GM12878 (cell line): ENCODE results near the gene TRPM3. TPM values are rescaled to one million over a fixed set of nuclear protein-coding genes. Genes with fewer than 3 reads are reported as not detected.

Source experiments
- JUND ChIP-seq: IDR thresholded peaks from 2 replicates; pipeline ENCODE4 v1.6.1; 2012; ENCODE audit warnings: low read depth, mild to moderate bottlenecking, low read length, improper control_type of control experiment, moderate library complexity
- KLF5 ChIP-seq: fragments of 450-650 bp; IDR thresholded peaks from 2 replicates; pipeline ENCODE4 v1.6.1; 2014; ENCODE audit warnings: mild to moderate bottlenecking; ENCODE audit not compliant: partially characterized antibody
- MEF2B ChIP-seq: fragments of 450-650 bp; IDR thresholded peaks from 2 replicates; pipeline ENCODE4 v1.6.1; 2018; ENCODE audit warnings: mild to moderate bottlenecking, moderate library complexity; ENCODE audit not compliant: partially characterized antibody, poor library complexity, severe bottlenecking
- NFIC ChIP-seq: IDR thresholded peaks from 2 replicates; pipeline ENCODE4 v1.6.1; 2012; ENCODE audit warnings: low read depth, mild to moderate bottlenecking, inconsistent platforms, low read length, moderate library complexity
- POLR2A ChIP-seq: IDR thresholded peaks from 2 replicates; pipeline ENCODE4 v1.6.1; 2011; ENCODE audit warnings: low read depth, mild to moderate bottlenecking, low read length
- SMARCA5 ChIP-seq: fragments of 450-650 bp; IDR thresholded peaks from 2 replicates; pipeline ENCODE4 v1.6.1; 2017; ENCODE audit warnings: mild to moderate bottlenecking
- TARDBP ChIP-seq: IDR thresholded peaks from 2 replicates; pipeline ENCODE4 v1.6.1; 2016; ENCODE audit warnings: borderline replicate concordance
- USF1 ChIP-seq: IDR thresholded peaks from 2 replicates; pipeline ENCODE4 v1.6.1; 2011; ENCODE audit warnings: borderline replicate concordance, low read depth, mild to moderate bottlenecking, moderate library complexity, mixed read lengths, low read length; ENCODE audit not compliant: insufficient read depth; ENCODE audit errors: extremely low read length
- ZNF207 ChIP-seq: fragments of 450-650 bp; IDR thresholded peaks from 2 replicates; pipeline ENCODE4 v1.6.1; 2014; ENCODE audit warnings: antibody characterized with exemption, mild to moderate bottlenecking, borderline replicate concordance
- polyA plus RNA-seq, 11 experiments: library from polyadenylated mRNA; depleted of rRNA in 4 of 11; unstranded in 6 of 11; stranded (reverse) in 5 of 11; fragments of >200 nt; fragmentation: Nextera tagmentation in 4 of 11; fragmentation: Illumina TruSeq in 1 of 11; extraction: Ambion mirVana in 4 of 11; extraction: Trizol in 1 of 11; gene quantifications; 1 replicate in 1 of 11; 2 replicates in 10 of 11; pipeline versions ENCODE4 v1.2.1 to v1.2.3, GENCODE V29; 2011 to 2016; ENCODE audit warnings: inconsistent platforms in 2 of 11, missing spikeins in 2 of 11, low read depth in 1 of 11
- total RNA-seq, 4 experiments: library from RNA; depleted of rRNA in 3 of 4; stranded (reverse); fragments of >200 nt in 3 of 4; fragmentation: Illumina TruSeq in 1 of 4; extraction: Trizol in 1 of 4; gene quantifications; 2 replicates each; pipeline versions ENCODE4 v1.2.1 to v1.2.3, GENCODE V29; 2013 to 2021
- TF ChIP-seq, protein P1 (sequence below): fragments of 450-650 bp; IDR thresholded peaks from 2 replicates; pipeline ENCODE4 v1.6.1; 2016; ENCODE audit warnings: mild to moderate bottlenecking
- TF ChIP-seq, protein P2 (sequence below): fragments of 450-650 bp; IDR thresholded peaks from 2 replicates; pipeline ENCODE4 v1.6.1; 2018; ENCODE audit warnings: borderline replicate concordance, mild to moderate bottlenecking; ENCODE audit not compliant: partially characterized antibody

TRPM3 gene
- total and polyA plus RNA-seq, 10 of the 15 experiments (the other 5 are each of a cell fraction or from before 2014, with no cell fraction given) = not detected

GRCh38 chr9:71108937-71109336 lies 12.5 kb downstream of the TRPM3 start (continued):
- TF ChIP-seq, protein P1, sequence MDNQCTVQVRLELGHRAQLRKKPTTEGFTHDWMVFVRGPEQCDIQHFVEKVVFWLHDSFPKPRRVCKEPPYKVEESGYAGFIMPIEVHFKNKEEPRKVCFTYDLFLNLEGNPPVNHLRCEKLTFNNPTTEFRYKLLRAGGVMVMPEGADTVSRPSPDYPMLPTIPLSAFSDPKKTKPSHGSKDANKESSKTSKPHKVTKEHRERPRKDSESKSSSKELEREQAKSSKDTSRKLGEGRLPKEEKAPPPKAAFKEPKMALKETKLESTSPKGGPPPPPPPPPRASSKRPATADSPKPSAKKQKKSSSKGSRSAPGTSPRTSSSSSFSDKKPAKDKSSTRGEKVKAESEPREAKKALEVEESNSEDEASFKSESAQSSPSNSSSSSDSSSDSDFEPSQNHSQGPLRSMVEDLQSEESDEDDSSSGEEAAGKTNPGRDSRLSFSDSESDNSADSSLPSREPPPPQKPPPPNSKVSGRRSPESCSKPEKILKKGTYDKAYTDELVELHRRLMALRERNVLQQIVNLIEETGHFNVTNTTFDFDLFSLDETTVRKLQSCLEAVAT = no peak
- TF ChIP-seq NFIC (no peak), JUND (no peak), TARDBP (no peak), ZNF207 (no peak), USF1 (no peak), SMARCA5 (no peak), KLF5 (no peak), POLR2A (no peak), MEF2B (no peak)
- TF ChIP-seq, protein P2, sequence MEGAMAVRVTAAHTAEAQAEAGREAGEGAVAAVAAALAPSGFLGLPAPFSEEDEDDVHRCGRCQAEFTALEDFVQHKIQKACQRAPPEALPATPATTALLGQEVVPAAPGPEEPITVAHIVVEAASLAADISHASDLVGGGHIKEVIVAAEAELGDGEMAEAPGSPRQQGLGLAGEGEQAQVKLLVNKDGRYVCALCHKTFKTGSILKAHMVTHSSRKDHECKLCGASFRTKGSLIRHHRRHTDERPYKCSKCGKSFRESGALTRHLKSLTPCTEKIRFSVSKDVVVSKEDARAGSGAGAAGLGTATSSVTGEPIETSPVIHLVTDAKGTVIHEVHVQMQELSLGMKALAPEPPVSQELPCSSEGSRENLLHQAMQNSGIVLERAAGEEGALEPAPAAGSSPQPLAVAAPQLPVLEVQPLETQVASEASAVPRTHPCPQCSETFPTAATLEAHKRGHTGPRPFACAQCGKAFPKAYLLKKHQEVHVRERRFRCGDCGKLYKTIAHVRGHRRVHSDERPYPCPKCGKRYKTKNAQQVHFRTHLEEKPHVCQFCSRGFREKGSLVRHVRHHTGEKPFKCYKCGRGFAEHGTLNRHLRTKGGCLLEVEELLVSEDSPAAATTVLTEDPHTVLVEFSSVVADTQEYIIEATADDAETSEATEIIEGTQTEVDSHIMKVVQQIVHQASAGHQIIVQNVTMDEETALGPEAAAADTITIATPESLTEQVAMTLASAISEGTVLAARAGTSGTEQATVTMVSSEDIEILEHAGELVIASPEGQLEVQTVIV = no peak
